Muscle of back (tissue), 11 donors: Measurements from ENCODE around the gene NRXN3. TPM values are rescaled to one million over a fixed set of nuclear protein-coding genes. Genes with fewer than 3 reads are reported as not detected.

Experiments
- DNase-seq, 3 donors: peaks; one replicate each; pipeline versions ENCODE4 v3.0.0 to v3.0.0-alpha.2; 2013
- polyA plus RNA-seq, 10 donors: library from polyadenylated mRNA; unstranded; fragments of 120-200 nt; gene quantifications; one replicate each; pipeline ENCODE4 v1.2.1, GENCODE V29; 2013; ENCODE audit not compliant: insufficient read length in 10 of 10

The NRXN3 gene
- polyA plus RNA-seq, 10 donors = 0.39 to 2.5 (median 0.84) TPM

DNA sequence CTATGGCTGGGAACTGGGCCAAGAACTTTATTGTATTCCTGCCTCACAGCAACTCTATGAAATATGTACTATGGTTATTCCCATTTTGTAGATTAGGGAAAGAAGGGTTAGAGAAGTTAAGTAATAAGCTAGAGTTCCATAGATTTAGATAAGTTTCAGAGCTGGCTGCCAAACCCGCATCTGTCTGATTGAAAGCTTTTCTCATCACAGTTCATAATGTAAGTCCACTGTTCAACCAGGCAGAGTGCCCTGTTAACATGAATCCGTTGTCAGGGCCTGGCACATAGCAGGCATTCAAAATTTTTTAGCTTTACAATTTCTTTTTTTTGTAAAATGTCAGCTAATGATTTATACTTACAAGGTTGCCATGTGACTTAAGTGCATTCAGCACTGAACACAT lies 467.3 kb downstream of the NRXN3 start:
- no peak for DNase-seq

DNA sequence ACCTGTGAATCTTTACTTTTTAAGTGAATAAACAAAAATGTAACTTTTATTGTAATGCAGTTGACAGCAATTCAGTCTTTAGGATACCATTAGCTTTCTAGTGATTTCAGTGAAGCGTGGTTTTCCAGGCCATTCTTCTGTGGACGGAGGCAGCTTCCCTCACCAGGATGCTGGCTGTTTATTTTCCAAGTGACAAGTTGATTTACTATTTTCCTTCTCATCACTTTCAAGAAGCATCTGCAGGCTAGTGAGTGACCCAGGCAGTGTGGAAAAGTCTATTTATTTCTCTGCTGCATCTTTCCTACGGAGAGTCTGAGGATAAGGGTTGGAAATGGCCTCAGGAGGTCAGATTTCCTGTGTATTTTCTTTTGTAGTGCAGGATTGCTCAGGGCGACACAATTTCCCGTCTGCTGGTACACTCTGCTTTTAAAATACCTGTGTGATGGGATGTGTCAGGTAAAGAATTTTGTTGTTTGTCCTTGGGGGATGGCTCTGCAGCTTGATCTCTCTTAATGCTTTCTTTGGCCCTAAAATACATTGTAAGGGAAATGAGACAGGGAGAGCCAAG lies 467.8 kb downstream of the NRXN3 start:
- no peak for DNase-seq

DNA sequence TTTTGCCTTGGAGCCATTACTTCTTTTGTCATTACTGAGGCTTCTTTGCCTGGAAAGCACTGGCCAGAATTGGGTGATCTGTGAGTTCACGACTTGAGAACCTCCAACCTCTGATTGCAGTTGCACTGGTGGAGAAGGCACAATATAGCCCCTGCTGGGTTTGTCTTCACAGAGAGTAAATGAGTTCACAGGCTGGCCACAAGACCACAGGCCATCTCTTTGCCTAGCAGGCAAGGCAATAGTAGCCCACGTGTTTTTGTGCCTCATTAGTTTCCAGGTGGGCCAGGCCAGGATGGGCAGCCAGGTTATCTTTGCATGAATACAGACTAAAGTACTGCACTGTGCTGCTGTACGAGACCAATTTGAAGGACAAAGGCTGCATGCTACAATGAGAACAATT lies 468.8 kb downstream of the NRXN3 start:
- DNase-seq = no peak

DNA sequence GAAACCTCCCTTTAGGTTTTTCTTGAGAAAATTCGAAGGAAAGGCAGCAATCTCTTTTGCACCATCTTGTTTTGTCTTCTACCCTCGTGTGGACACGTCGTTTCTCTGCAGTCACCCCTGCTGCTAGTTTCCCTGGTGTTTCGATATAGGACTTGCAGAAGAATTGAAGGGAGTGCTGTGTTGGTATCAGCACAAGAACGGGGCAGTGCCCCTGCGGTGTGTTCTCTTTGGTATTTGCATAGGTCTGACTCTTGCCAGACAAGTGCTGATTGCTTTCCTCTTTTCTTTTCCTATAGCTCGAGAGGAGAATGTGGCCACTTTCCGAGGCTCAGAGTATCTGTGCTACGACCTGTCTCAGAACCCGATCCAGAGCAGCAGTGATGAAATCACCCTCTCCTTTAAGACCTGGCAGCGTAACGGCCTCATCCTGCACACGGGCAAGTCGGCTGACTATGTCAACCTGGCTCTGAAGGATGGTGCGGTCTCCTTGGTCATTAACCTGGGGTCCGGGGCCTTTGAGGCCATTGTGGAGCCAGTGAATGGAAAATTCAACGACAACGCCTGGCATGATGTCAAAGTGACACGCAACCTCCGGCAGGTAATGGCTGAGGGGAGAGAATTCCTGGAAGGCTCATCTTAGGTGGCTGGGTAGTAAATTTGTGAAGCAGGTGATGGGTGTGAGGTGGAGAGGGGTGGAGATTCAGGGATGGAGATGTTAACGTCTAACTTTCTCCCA lies 474.8 kb downstream of the NRXN3 start:
- DNase-seq = no peak

DNA sequence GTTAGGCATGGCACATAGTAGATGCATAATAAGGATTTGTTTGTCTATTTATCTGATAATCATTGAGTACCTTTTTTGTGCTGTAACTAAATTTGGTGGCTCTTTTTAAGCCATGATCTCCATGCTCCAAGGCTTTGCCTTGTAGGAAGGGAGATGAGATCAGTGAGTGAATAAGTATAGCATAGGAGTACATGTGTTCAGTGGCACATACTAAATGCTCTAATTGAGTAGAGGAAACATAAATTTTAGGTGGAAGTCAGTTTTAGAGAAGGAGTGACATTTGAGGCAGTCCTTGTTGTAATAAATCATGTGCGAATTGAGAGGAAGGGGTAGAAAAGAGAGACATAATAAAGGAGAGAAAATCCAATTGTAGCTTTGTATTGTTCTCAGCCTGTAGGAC lies 482.6 kb downstream of the NRXN3 start:
- DNase-seq = no peak

DNA sequence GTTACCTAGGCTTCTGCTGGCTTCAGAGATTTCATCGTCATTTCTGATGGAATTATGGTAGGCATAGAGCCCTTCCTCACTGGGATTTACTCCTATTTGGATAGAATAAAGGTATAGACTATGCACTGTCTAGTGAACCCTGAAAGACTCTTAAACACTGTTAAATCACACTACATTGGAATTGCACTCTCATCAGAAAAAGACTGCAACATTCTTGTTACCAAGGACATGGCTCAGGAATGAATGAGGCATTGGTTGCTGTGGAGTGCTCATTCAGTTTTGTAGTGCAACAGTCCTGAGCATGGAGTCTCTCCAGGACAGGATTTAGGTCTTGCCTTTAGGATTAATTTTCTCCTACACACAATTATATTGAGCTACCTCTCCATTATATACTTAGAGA lies 483.0 kb downstream of the NRXN3 start:
- no peak for DNase-seq

DNA sequence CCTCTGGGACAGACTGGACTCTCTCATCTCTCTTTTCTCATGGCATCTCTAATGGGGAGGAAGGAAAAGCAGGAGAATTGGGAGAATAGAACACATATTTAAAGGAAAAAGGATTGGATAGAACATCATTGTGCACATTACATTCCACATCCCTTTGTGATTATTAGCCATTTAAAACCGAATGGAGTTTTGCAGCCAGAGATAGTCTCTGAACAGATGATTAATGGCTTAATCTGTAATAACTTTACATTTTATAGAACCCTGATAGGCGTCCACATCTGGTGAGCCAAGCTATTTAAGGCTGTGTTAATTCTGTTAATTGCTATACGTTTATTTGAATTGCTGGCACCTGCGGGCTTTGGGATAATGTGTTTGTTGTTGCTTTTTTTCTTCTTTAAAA lies 487.3 kb downstream of the NRXN3 start:
- no peak for DNase-seq

DNA sequence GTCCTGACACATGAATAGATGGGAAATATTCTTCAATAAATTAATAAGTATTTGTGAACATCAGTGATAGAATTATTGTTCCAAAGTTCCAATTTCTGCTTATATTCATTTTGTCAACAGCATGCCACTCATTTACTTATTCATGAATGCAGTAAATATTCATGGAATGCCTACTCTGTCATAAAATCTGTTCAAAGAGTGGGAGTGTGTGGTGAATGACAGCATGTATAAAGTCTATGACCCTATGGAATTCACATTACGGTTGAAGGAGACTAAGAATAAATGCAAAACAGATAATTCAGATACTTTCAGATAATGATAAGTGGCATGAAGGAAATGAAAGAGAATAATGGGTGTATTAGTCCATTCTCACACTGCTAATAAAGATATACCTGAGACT lies 494.7 kb downstream of the NRXN3 start:
- no peak for DNase-seq

DNA sequence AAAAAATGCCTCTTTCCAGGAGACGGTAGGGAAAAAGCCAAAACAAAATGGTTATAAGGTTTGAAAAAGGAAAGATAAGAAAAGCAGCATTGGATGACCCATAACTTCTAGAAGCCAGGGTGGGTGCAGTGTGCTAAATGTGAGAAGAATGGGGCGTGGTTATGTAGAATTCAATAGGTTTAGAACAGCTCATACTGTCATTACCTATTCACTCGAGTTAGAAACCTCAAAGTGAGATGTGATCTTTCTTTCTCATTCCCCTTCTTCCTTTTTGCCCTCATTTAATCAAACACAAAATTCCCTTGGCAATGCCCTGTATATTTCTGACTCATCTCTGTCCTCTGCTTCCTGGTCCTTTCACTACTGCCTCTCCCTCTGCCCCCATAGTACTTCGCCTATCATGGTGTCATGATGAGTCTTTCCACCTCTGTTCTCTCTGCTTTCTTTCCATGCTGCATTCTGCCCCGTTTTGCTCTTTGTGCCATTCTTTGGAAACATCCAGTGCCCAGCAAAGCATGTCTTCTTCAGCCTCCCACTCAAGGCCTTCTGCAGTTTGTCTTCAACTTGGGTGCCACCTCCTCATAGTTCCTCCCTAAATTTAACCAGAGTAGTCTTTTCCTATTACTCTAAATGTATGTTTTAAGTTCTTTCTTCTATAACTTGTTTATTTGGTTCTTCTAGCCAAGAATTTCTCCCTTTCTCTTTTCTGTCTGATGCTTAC lies 496.3 kb downstream of the NRXN3 start:
- DNase-seq = no peak

DNA sequence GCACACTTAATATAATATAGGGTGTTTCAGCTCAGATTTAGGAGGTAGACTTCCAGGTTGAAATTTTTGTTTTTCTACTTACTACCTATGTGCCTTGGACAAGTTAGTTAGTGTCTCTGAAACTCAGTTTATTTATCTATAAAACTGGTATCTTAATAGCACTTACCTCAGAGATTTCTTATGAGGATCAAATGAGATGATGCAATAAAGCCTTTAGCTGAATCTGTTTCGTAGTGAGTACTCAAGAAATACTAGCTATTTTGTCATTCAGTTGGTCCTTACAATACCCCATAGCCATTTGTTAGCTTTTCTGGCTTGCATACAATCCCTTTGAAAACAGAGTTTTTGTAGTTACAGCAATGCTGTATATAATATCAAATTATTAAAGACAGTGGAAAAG lies 497.0 kb downstream of the NRXN3 start:
- DNase-seq = no peak

DNA sequence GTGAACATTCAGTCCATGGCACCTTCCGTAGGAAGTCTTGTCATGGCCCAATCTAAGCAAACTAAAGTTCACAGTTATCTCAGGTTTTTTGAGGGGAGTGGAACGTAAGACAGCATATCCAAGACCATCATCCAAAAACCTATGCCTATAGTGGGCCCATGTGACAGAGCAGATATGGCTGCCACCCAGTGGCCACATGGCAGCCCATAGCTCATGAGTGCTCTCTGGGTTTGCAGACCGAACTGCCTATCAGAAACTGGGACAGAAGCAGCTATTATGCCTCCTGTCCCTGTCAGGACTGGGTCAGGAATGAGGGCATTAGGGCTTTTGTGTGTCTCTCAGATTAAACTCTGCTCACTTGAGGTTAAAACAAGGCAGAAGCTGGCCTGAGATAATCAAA lies 503.7 kb downstream of the NRXN3 start:
- no peak for DNase-seq

DNA sequence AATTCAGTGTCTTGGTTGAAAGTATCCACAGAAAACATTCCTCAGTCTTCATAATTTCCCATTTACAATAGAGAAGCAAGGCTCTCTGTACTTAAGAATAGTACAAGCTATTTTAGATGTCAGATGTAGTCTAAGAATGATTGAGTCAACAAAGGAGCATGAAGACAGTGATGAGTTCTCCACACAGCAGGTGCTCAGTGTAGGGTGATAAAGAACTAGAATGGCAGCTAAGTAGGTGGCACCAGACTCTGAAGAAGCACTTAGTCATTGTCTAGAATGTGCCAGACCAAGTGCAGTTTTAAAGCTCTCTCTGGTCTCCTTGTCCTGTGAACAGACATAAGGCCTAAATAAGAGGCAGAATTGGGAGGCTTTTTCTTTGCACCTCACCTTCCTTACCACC lies 504.6 kb downstream of the NRXN3 start:
- DNase-seq = no peak

DNA sequence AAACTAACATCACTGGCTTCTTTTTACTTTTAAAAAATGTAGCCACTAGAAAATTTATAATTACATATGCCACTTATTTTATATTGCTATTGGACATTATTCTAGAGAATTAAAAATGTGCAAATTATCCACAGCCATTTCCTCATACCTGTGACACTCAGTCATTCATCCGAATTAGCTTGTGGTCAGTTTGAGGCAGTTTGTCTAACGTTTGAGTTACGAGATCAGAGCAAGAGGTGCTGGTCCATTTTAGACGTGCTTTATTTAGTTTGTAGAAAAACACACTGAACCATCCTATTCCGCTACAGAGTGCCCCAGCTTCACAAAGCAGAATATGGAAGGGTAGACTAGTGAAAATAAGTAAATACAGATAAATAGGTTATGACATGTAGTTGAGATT lies 513.0 kb downstream of the NRXN3 start:
- no peak for DNase-seq

DNA sequence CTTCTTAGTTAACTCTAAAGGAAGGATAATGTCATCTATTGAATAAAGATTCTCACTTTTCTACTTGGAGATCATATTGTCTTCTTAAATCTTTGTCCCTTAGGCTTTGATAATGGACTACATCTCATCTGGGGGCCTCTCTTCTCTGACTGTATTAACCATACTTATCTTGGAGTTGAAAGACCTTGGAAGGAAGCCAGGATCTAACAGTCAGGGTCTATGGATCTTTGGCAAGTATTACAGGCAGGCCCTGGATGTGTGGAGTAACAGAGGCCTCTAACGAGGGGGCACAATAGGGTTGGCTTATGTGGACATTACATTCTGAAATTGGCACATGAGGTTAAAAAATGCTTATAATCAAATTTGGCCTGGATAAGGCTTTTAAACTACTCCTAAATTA lies 513.8 kb downstream of the NRXN3 start:
- DNase-seq = no peak

DNA sequence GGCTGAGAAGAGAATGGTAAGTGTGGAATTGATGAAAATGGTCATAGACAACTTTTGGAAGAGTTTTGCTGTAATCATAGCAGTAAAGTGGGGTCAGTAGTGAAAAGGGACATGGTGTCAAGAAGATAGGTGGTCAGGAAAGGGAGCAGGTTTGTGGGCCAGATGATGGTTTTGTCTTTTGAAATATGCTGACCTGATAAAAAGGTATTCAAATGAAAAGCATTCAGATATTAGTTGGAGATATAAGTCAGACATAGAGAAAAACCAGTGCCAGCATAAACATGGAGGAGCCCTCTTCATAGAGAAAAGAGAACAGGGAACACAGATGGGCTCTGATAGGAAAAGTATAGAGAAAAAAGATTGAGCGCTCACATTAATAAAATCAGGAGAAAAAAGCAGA lies 518.3 kb downstream of the NRXN3 start:
- no peak for DNase-seq

DNA sequence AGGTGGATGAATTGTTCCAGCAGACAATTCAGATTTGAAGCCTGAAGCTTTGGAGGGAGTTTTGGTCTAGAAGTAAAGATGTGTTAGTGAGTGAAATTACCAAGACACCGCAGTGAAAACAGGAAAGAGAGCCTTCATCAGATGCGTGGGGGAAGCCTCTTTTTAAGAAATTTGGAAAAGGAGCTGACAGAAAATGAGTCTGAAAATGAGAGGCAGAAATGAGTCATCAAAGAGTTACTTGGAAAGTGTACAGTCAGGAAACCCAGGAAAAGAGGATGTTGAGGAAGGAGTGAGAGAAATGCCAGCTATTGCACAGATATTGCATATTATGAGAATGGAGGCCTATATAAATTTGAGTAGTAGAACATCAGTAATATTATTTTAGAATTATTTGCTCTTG lies 520.7 kb downstream of the NRXN3 start:
- no peak for DNase-seq

DNA sequence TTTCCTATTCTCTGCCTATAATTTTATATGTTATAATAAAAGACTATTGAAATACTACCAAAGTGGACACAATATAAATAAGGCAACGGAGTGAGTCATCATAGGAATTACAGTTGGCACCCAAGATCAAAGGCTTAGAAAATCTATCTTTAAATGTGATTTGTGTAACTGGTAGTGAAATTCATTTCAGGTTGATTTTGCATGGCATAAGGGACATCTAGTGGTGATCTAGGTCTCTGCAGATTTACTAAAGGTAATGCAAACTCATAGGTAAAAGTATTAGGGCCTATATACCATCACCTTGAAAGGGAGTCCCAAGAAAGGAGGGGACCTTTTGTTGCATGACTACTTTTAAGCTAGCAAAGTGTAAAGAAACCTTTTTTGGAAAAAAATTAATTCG lies 527.2 kb downstream of the NRXN3 start:
- peak in 1 of 3 donors; percentile 2 for DNase-seq

DNA sequence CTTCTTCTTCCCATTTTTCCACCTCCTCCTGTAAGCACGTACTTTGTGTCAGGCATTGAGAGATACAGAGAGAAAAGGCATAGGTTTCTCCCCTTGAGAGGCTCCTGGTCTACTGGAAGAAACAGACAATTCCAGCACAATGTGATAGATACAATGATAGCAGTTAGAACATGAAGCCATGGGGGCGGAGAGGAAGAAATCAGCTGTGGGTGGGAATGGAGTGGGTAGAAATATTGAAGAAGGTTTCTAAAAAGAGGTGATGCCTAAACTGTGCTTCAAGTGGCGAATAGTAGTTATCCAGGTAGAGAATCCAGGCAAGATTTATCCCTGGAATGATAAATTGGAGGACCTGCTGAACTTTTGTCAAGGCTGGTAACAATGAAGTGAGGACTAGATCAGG lies 528.8 kb downstream of the NRXN3 start:
- DNase-seq = no peak

DNA sequence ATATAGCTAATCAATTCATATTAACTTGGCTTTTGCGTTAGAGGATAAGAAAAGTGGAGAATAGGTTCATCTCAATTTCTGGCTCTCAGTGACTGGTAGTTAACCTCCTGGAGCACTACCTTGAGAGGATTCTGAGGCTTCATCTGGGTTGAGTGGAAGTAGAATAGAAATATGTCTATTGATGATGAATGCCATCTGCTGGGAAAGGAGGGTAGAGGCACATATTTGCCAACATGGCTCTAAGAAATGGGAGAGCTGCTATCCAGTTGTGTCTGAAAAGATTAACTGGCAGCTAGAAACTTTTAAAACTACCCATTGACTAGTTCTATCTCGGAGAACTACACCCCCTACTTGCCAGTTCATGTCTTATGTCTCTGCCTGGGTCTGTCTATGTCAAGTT lies 530.1 kb downstream of the NRXN3 start:
- no peak for DNase-seq

DNA sequence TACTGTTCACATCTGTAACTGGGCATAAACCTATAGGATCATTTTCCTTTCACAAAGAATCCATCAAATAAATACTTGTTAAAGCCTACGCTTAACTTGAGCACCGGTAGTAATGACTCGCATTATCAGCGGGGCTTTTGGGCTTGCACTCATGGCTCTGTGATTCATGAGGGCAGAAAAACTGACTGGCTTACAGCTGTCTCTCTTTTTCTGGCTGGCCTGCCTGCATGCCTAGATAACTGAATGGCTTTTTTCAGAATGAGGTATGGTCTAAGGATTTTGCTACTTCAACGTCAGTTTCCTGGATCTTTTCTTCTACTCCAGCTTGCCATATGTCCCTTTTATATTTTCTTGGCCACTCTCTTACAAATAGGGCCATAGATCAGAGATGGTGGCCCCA lies 531.1 kb downstream of the NRXN3 start:
- no peak for DNase-seq

DNA sequence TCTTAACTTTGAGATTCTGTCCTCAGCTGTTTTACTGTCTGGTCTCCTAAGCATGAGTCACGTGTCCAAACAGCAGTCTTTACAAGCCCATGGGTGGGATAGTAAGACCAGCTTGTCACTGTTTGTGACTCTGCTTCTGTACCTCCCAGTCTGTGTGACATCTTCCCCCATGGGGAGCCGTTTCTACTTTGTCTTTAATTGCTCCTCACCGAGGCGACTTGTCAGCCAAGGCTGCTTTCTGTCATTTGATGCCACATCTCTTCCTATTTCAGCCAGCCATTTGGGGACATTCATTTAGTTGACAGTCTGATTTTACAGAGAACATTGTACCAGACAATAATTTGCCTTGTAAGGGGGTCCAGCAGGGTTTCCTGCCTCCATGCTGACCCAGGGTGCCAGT lies 534.8 kb downstream of the NRXN3 start:
- no peak for DNase-seq

DNA sequence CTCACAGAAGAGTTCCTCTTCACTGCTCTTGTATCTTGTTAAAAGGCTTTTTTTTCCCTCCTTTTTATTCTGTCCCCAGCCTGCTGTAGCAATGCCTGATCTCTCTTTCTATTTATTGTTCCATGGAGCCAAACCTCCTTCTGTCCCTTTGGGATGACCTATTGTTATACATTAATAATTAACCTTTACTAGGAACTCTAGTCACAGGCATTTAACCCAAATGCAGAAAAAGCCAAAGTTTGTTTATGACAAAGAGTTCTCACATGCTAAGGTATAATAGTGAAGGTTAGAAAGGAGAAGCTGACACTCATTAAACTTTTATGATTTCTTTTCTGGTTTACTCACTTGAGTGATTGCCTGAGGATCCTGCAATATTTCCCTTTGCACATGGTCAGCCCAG lies 535.8 kb downstream of the NRXN3 start:
- no peak for DNase-seq

DNA sequence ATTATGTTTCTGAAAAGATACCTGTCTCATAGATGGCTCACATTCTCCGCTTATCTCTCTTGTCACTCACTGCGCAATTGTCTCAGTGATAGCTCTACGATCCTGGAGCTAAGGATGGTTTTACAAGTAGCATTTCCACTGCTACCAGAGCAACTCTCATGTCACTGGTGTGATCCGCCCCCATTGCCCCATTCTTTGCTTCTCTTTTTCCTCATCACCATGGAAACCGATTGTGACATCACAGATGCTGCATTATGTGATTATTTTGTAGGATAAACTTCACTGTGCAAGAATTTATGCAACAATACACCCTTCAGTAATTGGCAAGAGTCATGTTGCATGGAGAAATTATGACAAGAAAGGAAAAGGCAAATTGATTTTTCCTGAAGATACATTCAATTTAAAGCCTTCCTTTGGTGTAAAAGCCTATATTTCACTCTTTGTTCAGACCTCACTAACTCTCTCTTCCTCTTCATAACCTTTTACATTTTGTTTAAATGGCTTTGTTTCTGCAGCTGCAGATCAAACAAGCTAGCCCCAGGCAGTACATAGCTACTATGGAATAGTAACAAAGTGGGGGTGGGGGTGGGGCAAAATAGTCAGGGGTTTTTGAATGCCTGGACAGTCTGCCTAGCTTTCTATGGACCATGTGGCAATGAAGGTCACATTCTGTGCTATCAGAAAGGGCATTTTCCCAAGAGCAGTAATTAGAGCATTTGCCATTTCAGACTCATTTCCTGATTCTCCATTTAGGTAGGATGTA lies 539.8 kb downstream of the NRXN3 start:
- DNase-seq = no peak
